Stimulated activated effector memory CD8-positive, alpha-beta T cell treated with anti-CD3 and anti-CD28 coated beads, Interleukin-12 subunit alpha, Interleukin-12 subunit beta, amount 100 ng/mL, for 72 hours (primary cell): ENCODE measurements around the gene SLC6A17.

ENCODE experiments used
- ATAC-seq: fragments of 150-1000 bp; cut with Tn5 transposase; 2 replicates; pipeline ENCODE4 v1.10.0; 2021
- DNase-seq, 2 donors: peaks; one replicate each; pipeline ENCODE4 v3.0.0; 2021 to 2022; ENCODE audit warnings: low spot score in 2 of 2
- H3K27ac Mint-ChIP-seq: one replicate; pipeline ENCODE4 v1.8.0; 2022; ENCODE audit warnings: mild to moderate bottlenecking, mixed read lengths
- H3K36me3 Mint-ChIP-seq: one replicate; pipeline ENCODE4 v1.8.0; 2022; ENCODE audit warnings: mild to moderate bottlenecking, mixed read lengths
- H3K4me1 Mint-ChIP-seq: one replicate; pipeline ENCODE4 v1.8.0; 2022; ENCODE audit warnings: mixed read lengths
- H3K4me3 Mint-ChIP-seq: one replicate; pipeline ENCODE4 v1.8.0; 2022; ENCODE audit warnings: mild to moderate bottlenecking, mixed read lengths
- H3K9me3 Mint-ChIP-seq: one replicate; pipeline ENCODE4 v1.8.0; 2022; ENCODE audit warnings: mixed read lengths

The SLC6A17 gene

DNA sequence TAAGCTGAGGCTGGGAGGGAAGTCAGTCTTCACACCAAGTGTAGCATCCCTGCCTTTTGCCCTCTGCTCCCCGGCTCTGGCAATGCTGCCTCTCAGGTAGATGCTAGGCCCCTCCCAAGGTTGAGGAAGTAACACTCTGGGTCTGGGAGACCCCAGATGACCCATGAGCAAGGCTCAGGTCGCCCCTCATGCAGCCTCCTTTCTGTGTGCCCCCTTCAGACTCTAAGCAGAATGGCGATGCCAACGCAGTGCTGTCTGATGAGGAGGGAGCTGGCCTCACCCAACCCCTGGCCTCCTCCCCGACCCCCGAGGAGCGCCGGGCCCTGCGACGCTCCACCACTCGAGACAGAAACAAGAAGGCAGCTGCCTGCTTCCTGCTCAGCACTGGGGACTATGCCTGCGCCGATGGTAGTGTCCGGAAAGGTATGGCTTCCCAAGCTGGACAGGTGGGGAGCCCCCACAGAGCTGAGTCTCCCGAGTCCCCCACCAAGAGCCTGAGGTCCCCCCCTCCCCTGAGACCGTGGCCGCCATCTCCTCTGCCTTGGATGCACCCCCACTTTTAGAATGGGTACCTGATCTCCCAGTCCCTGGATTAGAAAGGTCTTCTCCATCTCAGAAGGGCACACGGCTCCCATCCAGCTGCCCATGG lies 75.6 kb downstream of the SLC6A17 start:
- Mint-ChIP-seq H3K9me3 (no peaks in the 10 kb centered on the region), H3K36me3 (peaks cover 18% of the 10 kb centered on the region), H3K4me3 (no peak overlapping the region), H3K27ac (no peak overlapping the region), H3K4me1 (no peaks in the 10 kb centered on the region)
- DNase-seq (no peak), ATAC-seq (no peak)

DNA sequence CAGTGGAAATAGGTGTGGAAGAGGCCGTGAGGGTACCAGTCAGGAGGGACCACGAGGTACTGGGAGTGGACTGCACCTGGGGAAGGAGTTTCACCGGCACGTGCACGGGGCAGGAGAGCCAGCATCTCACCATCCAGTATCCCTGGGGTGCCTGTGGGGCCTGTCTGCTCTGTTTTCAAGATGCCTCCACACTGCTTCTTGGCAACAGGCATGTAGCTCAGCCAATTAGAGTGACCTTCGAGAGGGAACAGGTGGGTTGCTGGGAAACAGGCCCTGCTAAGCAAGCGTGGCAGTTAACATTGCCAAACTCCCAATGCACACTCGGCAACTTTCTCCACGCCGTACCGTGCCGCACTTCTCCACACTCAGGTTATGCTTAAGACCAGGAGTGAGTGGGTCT lies 77.5 kb downstream of the SLC6A17 start:
- no peak overlapping the region for H3K27ac Mint-ChIP-seq
- peaks cover 18% of the 10 kb centered on the region for H3K36me3 Mint-ChIP-seq
- DNase-seq, result no peak
- no peaks in the 10 kb centered on the region for H3K9me3 Mint-ChIP-seq
- no peaks in the 10 kb centered on the region for H3K4me1 Mint-ChIP-seq
- ATAC-seq, result no peak
- no peak overlapping the region for H3K4me3 Mint-ChIP-seq

DNA sequence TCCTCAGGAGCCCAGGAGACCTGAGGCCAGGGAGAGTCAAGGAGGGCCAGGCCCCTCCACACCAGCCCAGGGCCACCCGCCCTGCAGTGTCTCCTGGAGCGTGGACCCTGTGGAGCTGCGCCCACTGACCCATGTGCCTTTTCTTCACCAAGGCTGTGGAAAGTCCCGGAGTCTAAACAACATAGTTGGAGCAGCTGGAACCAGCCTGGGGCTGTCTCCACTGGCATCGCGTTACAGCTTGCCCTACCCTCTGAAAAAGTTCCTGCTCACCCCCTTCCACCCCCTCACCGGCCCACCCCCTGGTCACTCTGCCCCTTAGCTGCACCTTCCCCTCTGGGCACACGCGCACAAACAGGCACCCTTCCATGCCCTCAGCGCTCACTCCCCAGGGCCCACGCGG lies 78.1 kb downstream of the SLC6A17 start:
- no peaks in the 10 kb centered on the region for H3K9me3 Mint-ChIP-seq
- peaks cover 16% of the 10 kb centered on the region for H3K36me3 Mint-ChIP-seq
- ATAC-seq, result no peak
- no peak for DNase-seq
- H3K27ac Mint-ChIP-seq, result no peak overlapping the region
- no peak overlapping the region for H3K4me3 Mint-ChIP-seq
- peaks cover under 1% of the 10 kb centered on the region for H3K4me1 Mint-ChIP-seq

DNA sequence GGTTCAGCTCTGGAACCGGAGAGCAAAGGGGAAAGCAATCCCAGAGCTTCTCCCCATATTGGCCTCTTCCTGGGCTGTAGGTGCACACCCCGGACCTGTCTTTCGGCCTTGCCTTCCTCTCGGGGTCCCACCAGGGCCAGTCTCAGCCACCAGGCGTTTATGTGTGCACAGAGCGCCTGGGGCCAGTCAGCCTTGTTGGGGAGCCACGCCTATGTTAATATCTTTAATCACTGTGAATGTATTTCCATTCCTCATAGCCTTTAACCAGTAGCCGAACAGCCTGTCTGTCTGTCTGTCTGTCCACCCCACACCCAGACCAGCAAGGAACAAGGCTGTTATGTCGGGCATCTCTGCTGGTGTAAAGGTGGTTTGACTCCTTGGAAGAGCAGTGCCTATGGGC lies 78.6 kb downstream of the SLC6A17 start:
- peaks cover 14% of the 10 kb centered on the region for H3K36me3 Mint-ChIP-seq
- H3K27ac Mint-ChIP-seq, result no peak overlapping the region
- DNase-seq, result no peak
- no peak overlapping the region for H3K4me3 Mint-ChIP-seq
- no peaks in the 10 kb centered on the region for H3K9me3 Mint-ChIP-seq
- peaks cover 5% of the 10 kb centered on the region for H3K4me1 Mint-ChIP-seq
- no peak for ATAC-seq

DNA sequence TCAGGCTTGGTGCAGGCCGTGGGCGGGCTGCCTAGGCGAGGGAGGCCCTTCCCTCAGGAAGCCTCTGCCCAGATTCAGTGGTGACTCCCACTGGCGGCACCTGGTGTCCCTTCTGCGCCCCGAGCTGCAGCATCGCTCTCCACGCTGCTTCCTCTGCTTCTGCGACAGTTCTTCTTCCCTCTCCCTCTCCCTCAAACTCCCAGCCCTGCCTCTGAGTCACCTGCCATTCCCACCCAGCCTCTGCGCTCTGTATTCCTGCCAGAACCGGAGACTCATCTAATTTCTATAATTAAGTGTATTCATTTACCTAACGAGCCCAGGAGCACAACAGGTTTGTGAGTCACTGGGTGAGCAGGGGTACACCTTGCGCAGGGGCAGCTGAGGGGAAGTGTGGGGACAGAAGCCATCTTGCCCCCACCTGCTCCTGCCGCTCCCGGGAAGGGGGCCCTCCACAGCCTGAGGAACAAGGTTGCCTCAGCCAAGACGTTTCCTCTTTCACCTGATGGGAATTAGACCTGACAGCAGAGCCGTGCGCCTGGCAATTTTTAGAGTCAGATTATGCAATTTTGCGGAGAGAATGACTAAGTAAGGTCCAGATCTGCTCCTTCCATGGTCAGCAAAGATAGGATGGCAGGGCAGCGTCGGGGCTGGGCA lies 79.2 kb downstream of the SLC6A17 start:
- H3K4me3 Mint-ChIP-seq, result no peak overlapping the region
- H3K36me3 Mint-ChIP-seq, result peaks cover 14% of the 10 kb centered on the region
- H3K4me1 Mint-ChIP-seq, result peaks cover 9% of the 10 kb centered on the region
- peak overlapping the region; percentile 56 for H3K27ac Mint-ChIP-seq
- DNase-seq (no peak), ATAC-seq (no peak)
- H3K9me3 Mint-ChIP-seq, result no peaks in the 10 kb centered on the region

DNA sequence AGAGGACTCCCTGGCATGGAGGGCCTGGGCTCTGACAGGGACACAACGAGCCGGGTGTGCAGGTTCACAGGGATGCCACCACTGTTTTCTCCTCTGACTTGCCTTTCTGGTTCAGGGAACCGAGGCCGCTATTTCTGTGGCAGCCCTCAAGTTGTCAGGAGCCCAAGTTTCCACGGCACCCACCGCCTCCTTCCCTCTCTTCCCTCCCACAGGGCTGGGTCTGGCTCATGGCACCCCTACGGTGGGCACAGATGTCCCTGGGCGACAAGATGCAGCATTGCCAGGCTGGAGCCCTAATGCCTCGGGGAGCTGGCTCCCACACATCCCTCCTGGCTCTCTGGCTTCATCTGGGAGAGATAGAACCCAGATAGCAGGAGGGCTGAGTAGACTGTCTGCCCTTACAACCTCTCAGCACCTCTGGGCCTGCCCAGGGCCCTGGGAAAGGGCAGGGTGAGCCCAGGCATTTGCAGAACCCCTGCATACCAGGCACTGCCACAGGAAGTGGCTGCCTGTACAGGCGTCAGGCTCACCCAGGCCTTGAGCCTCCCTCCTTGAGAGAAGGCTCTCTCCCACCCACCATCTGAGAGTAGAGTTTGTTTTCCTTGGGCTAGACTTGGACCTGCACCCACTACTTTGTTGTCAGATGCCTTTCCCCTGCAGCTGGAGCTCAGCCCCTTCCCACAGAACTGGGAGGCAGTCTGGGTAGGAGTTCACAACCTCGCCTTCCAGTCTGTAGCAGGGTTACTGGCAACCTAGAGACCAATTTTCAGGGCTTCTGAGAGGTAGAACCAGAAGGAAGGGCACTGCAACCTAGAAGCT lies 80.3 kb downstream of the SLC6A17 start:
- H3K4me1 Mint-ChIP-seq, result peaks cover 20% of the 10 kb centered on the region
- H3K9me3 Mint-ChIP-seq, result no peaks in the 10 kb centered on the region
- H3K4me3 Mint-ChIP-seq, result no peak overlapping the region
- no peak for DNase-seq
- ATAC-seq, result no peak
- peaks cover 14% of the 10 kb centered on the region for H3K36me3 Mint-ChIP-seq
- no peak overlapping the region for H3K27ac Mint-ChIP-seq

DNA sequence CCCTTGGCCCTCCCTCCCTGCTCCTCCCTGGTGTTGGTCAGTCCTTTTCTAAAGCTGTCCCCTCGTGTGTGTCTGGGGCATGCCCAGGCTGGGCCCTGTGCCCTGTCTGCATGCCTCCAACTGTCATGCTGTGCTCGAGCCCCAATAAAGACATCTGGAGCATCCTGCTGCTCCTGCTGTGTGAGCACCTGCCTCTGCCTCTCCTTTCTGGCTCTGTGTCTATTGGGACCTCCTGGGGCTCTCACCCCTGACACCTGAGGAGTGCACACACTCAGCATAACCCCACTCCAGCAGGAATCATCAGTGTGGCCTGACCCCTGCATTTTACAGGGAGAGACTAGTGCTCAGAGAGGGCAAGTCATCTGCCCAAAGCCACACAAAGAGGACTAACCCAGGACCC lies 83.6 kb downstream of the SLC6A17 start:
- Mint-ChIP-seq H3K4me1 (peaks cover 38% of the 10 kb centered on the region), H3K4me3 (no peak overlapping the region), H3K27ac (no peak overlapping the region), H3K36me3 (peaks cover 8% of the 10 kb centered on the region), H3K9me3 (no peaks in the 10 kb centered on the region)
- DNase-seq, result no peak
- ATAC-seq, result no peak

DNA sequence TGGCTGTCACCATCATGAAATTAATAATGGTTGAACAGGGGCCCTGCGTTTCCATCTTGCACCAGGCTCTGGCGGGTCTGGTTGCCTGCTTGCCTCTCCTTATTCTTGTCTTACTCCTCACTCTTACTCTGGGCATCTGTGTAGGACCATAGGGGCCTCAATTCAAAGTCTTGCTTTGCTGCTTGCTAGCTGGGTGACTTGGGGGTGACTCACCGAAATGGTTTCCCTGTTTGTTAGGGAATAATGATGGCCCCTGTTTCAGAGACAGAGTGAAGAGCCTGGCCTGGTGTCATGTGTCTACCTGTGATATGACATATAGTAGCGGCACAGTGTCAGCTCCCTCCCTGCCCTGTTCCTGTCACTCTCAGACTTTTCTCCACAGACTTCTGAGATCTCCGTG lies 84.4 kb downstream of the SLC6A17 start:
- Mint-ChIP-seq H3K4me1 (peaks cover 47% of the 10 kb centered on the region), H3K4me3 (peak overlapping the region; percentile 41), H3K27ac (peak overlapping the region; percentile 87), H3K9me3 (no peaks in the 10 kb centered on the region), H3K36me3 (no peaks in the 10 kb centered on the region)
- ATAC-seq (no peak), DNase-seq (no peak)

DNA sequence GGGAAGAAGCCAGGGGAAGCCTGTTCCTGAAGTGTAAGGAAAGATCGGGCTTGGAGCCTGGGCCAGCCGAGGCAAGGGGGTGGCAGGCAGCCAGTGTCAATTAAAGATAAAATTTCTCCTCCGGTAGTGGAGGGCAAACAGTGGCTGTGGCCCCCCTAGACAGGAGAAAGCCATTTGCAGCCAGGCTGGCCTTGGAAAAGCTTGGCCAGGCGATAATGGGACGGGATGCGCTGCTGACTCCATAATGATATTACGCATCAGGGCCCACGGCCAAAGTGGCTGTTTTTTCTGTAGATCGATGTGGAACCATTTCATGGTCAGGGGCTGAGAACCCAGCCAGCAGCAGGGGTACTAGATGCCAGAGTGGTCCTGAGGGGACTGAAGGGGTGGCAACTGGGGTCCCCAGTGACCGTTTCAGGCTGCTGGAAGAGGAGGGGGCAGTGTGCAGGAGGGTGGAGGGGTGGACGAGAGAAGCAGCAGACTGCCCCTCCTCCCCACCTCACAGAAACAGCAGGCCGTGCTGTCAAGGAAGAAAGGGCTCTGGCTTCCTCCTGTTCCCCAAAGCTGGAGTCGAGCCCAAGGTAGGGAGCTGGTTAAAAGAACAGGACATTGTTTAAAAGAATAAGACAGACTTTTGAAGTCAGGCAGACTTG lies 85.0 kb downstream of the SLC6A17 start:
- Mint-ChIP-seq H3K36me3 (no peaks in the 10 kb centered on the region), H3K4me1 (peaks cover 50% of the 10 kb centered on the region), H3K27ac (peak overlapping the region; percentile 87), H3K9me3 (no peaks in the 10 kb centered on the region), H3K4me3 (peak overlapping the region; percentile 41)
- DNase-seq (no peak), ATAC-seq (no peak)

DNA sequence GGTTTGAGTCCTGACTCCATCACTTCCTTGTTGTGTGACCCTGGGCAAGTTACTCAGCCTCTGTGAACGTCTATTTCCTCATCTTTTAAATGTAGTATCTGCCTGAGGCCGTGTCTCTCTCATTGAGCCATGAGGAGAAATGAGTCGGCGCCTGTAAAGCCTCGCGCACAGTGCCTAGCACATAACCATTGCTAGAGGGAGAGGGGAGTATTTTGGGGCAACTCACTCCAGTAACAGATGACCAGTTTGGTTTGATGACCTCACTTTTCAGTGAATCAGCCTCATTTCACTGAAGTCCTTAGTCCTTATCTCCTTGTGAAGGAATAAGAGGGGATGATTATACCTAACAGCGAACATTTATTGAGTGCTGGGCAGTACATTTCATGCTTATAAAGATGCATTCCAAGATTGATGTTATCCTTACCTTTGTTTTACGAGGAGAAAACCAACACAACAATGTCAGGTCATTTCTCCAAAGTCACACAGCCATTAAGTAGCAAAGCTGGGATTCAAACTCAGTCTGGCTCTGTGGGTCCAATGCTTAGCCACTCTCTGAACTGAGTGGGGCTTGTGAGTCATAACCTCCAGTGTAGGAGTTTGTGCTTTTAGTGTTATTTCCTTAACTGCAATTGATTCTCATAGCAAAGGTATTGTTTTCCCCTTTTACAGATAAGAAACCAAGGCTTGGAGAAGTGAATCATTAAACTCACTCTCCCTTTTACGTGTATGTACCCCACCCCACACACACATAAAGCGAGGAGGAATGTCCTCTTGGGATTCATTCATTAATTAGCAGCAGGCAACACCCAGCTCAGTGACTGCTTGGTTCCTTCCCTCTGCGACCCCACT lies 85.8 kb downstream of the SLC6A17 start:
- peak in 1 of 2 donors; percentile 74 for DNase-seq

DNA sequence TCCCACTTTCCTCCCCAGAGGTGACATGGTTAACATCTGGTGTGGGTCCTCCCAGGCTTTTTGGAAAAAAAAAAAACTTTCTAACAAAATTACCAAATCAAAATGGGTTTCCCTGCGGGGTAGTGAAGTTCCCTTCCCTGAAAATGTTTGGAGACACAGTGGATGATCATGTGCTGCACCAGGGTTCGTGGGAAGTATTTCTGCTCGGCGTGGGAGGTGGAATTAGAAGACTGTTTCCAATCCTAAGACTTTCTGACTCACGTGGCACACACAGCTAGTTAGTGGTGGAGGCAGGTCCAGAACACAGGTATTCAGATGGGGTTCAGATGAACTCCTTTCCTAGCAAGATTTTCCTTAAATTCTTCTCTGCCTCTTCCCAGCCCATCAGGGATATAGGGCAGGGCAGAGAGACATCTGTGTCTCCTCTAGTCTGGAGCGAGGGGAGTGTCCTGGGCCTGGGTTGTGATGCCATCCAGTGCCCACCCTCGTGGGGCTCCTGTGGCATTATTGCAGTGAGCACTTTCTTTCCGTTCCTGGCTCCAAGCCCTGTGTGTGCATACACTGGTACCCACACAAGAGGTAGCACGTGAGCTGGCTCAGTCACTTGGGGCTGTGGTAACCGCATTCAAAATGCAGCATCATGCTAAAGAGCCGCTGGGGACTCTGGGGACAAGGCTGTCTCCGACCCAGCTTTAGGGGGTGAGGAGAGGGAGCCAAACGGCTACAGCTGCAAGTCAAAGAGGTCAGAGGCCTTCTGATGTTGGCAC lies 87.3 kb downstream of the SLC6A17 start:
- Mint-ChIP-seq H3K4me1 (peaks cover 50% of the 10 kb centered on the region), H3K36me3 (no peaks in the 10 kb centered on the region)
- ATAC-seq, result no peak

More for the DNA sequence above, 85.8 kb downstream of the SLC6A17 start:
- H3K36me3 Mint-ChIP-seq, result no peaks in the 10 kb centered on the region
- peak overlapping the region; percentile 87 for H3K27ac Mint-ChIP-seq
- H3K4me3 Mint-ChIP-seq, result peak overlapping the region; percentile 41
- ATAC-seq, result peak; percentile 92
- H3K9me3 Mint-ChIP-seq, result no peaks in the 10 kb centered on the region
- H3K4me1 Mint-ChIP-seq, result peaks cover 50% of the 10 kb centered on the region

DNA sequence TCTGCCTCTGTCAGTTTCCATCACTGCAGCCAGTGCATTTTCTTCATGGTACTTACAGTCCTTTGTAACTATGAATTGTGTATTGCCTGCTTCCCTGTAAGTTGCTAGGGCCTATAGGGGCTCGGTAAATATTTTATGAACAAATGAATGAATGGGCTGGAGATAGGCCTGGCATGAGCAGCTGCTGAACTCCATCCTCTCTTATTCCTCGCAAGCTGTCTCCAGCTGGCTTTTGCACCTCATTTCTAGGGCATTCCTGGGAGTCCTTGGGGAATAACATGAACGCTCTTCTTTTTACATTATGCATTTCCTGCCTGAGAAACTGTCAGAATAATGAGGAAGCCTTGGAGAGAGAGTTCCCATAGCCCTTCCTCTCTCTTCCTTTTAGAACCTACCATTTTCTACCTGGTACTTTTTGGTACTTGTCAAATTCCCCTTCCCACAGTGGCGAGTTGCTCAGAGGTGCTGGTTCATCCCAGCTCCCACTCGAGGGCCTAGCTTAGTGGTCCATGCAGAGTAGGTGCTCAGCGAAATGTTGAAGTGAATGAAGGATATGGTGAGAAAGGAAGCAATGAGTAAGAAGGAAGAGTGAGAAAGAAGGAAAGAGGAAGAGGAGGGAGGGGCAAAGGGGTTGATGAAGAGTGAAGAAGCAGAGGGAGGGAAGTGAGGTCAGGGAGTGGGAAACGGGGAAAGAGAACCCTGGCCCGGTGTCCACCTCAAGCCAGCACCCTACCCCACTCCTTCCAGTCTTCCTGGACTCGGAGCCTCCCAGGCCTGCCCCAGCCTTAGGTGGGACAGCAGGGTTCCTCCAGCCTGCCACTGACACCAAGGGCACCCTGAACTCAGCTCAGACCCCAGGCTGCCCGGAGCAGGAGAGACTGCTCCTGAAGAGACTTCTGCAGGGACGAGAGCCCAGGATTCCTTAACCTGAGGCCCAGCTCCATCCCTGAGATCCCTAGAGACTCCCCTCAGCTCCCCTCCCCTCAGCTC lies 89.4 kb downstream of the SLC6A17 start:
- ATAC-seq (no peak), DNase-seq (no peak)
- Mint-ChIP-seq H3K4me1 (peaks cover 47% of the 10 kb centered on the region), H3K36me3 (no peaks in the 10 kb centered on the region), H3K4me3 (no peak overlapping the region), H3K9me3 (no peaks in the 10 kb centered on the region), H3K27ac (no peak overlapping the region)

More for the DNA sequence above, 87.3 kb downstream of the SLC6A17 start:
- no peak overlapping the region for H3K27ac Mint-ChIP-seq
- no peak for DNase-seq
- H3K9me3 Mint-ChIP-seq, result no peaks in the 10 kb centered on the region
- no peak overlapping the region for H3K4me3 Mint-ChIP-seq

DNA sequence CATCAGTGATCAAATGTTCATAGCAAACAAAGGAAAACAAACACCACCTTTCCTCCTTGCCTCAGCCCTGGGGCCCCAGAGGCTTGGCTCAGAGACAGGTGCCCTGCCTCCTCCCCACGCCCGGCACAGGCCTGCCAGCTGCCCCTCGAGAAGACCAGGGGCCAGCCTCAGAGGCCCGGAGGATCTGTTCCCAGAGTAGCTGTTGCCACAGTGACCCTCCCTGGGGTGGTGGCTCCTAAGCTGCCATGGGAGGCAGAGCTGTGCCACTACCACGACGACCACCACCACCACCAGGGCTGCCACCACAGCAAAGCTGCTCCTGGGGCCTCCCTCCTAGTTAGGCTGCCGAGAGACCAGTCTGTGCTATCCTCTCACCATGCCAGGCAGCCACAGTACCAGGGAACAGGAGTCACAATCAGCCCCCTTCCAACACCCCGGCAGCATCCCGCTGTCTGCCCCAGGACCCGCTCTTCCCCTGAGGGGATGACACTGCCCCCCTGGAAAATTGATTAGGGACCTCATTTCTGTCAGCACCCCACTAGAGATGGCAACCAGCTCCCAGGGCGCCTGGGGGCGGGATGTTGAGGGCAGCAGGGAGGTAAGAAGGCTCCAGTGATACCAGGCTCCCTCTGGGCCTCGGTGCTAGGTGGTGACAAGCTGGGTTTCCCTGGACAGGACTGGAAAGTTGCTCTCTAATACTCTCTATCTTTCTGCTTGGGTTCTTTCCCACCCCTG lies 90.3 kb downstream of the SLC6A17 start:
- no peak for DNase-seq
- peaks cover 38% of the 10 kb centered on the region for H3K4me1 Mint-ChIP-seq
- H3K27ac Mint-ChIP-seq, result no peak overlapping the region
- ATAC-seq, result no peak
- no peaks in the 10 kb centered on the region for H3K9me3 Mint-ChIP-seq
- no peaks in the 10 kb centered on the region for H3K36me3 Mint-ChIP-seq
- no peak overlapping the region for H3K4me3 Mint-ChIP-seq
